ENCODE measurements around the gene BPI.
"Not testable (repeated sequence)": the region's sequence is repeated elsewhere in the genome, so short reads cannot be mapped to it uniquely, and the experiment has no call there.

Gene BPI

GRCh38 chr20:38363004-38363747 lies 59.2 kb downstream of the BPI start:
- no peak for DNase-seq (ENCODE audit: low read depth in 3 of 3)

- DNase-seq (ENCODE audit: low read depth in 3 of 3): no peak
These were observed 65.4 kb downstream of the BPI start for GRCh38 chr20:38369389-38369788.

- no peak for DNase-seq (ENCODE audit: low read depth in 3 of 3)
These were observed 68.8 kb downstream of the BPI start for GRCh38 chr20:38372806-38373205.

GRCh38 chr20:38373231-38373867 lies 69.4 kb downstream of the BPI start:
- DNase-seq (ENCODE audit: low read depth in 3 of 3): no peak

GRCh38 chr20:38373898-38374297 lies 69.9 kb downstream of the BPI start:
- no peak for DNase-seq (ENCODE audit: low read depth in 3 of 3)

- DNase-seq (ENCODE audit: low read depth in 3 of 3): no peak
These were observed 73.2 kb downstream of the BPI start for GRCh38 chr20:38377039-38377685.

- DNase-seq (ENCODE audit: low read depth in 3 of 3): not testable (repeated sequence)
These were observed 73.9 kb downstream of the BPI start for GRCh38 chr20:38377838-38378237.

- DNase-seq (ENCODE audit: low read depth in 3 of 3): no peak
These were observed 79.2 kb downstream of the BPI start for GRCh38 chr20:38383147-38383546.

GRCh38 chr20:38386004-38386403 lies 82.0 kb downstream of the BPI start:
- DNase-seq (ENCODE audit: low read depth in 3 of 3): no peak

GRCh38 chr20:38386851-38387250 lies 82.9 kb downstream of the BPI start:
- no peak for DNase-seq (ENCODE audit: low read depth in 3 of 3)
